Brain microvascular endothelial cell (primary cell): ENCODE results near the gene AXDND1.

Experiments
- DNase-seq: peaks from one replicate; pipeline ENCODE4 v3.0.0-alpha.2; 2020
- H3K27ac ChIP-seq: fragments of 250-450 bp; sonication (Bioruptor Pico); 2 replicates; pipeline ENCODE4 v1.5.1; 2020; ENCODE audit warnings: mild to moderate bottlenecking, moderate library complexity
- H3K27me3 ChIP-seq: fragments of 250-450 bp; sonication (Bioruptor Pico); replicated peaks from 2 replicates; pipeline ENCODE4 v1.5.1; 2020; ENCODE audit warnings: mild to moderate bottlenecking
- H3K36me3 ChIP-seq: fragments of 250-450 bp; sonication (Bioruptor Pico); replicated peaks from 2 replicates; pipeline ENCODE4 v1.5.1; 2020; ENCODE audit warnings: mild to moderate bottlenecking
- H3K4me3 ChIP-seq: 2 replicates; pipeline ENCODE4 v1.5.1; 2011; ENCODE audit warnings: low read depth, mild to moderate bottlenecking, control low read depth, low read length, moderate library complexity
- CTCF ChIP-seq: IDR thresholded peaks from 2 replicates; pipeline ENCODE4 v1.5.1; 2011; ENCODE audit warnings: low read depth, mild to moderate bottlenecking, moderate library complexity, low read length, control low read depth, inconsistent platforms; ENCODE audit errors: missing control alignments
- in situ Hi-C: cut with HindIII; loops from 2 replicates; pipeline ENCODE4 v1.10.0; 2017; ENCODE audit warnings: low sequenced_read_pairs, low pct_ligation_motif_present

Gene AXDND1

GRCh38 chr1:179587336-179587735 is 221.6 kb downstream of the AXDND1 start:
- no peaks in the 10 kb centered on the region for H3K36me3 ChIP-seq
- in situ Hi-C loops, result no loop called here
- no peak for TF ChIP-seq CTCF
- no peak overlapping the region for H3K27ac ChIP-seq
- H3K27me3 ChIP-seq, result peaks cover 27% of the 10 kb centered on the region
- DNase-seq, result no peak
- H3K4me3 ChIP-seq, result no peak overlapping the region

- H3K36me3 ChIP-seq, result no peaks in the 10 kb centered on the region
- peaks cover 27% of the 10 kb centered on the region for H3K27me3 ChIP-seq
- H3K27ac ChIP-seq, result no peak overlapping the region
- no peak for TF ChIP-seq CTCF
- no peak for DNase-seq
- no peak overlapping the region for H3K4me3 ChIP-seq
- in situ Hi-C loops, result no loop called here
Measured at GRCh38 chr1:179588425-179589024, 222.8 kb downstream of the AXDND1 start.

- peaks cover 27% of the 10 kb centered on the region for H3K27me3 ChIP-seq
- no peaks in the 10 kb centered on the region for H3K36me3 ChIP-seq
- no peak for TF ChIP-seq CTCF
- in situ Hi-C loops, result no loop called here
- H3K27ac ChIP-seq, result no peak overlapping the region
- no peak overlapping the region for H3K4me3 ChIP-seq
- DNase-seq, result no peak
Measured at GRCh38 chr1:179589509-179589908, 223.7 kb downstream of the AXDND1 start.

- DNase-seq, result no peak
- H3K27me3 ChIP-seq, result peaks cover 22% of the 10 kb centered on the region
- no peaks in the 10 kb centered on the region for H3K36me3 ChIP-seq
- in situ Hi-C loops, result no loop called here
- no peak overlapping the region for H3K4me3 ChIP-seq
- no peak for TF ChIP-seq CTCF
- no peak overlapping the region for H3K27ac ChIP-seq
Measured at GRCh38 chr1:179590671-179591070, 224.9 kb downstream of the AXDND1 start.

GRCh38 chr1:179591253-179591591 is 225.5 kb downstream of the AXDND1 start:
- no peak for DNase-seq
- Histone ChIP-seq H3K27ac (no peak overlapping the region), H3K4me3 (no peak overlapping the region), H3K27me3 (peaks cover 19% of the 10 kb centered on the region), H3K36me3 (no peaks in the 10 kb centered on the region)
- no peak for TF ChIP-seq CTCF
- in situ Hi-C loops, result no loop called here
